GM12874 (cell line): Measurements from ENCODE around the gene SHISAL2B.

Experiments
- CTCF ChIP-seq: IDR thresholded peaks from 2 replicates; pipeline ENCODE4 v1.5.1; 2011; ENCODE audit warnings: low read depth, mild to moderate bottlenecking, control low read depth, low read length, moderate library complexity; ENCODE audit not compliant: insufficient read depth

SHISAL2B gene

GRCh38 chr5:64754066-64754465 is 63.8 kb downstream of the SHISAL2B start:
- TF ChIP-seq CTCF = no peak

DNA sequence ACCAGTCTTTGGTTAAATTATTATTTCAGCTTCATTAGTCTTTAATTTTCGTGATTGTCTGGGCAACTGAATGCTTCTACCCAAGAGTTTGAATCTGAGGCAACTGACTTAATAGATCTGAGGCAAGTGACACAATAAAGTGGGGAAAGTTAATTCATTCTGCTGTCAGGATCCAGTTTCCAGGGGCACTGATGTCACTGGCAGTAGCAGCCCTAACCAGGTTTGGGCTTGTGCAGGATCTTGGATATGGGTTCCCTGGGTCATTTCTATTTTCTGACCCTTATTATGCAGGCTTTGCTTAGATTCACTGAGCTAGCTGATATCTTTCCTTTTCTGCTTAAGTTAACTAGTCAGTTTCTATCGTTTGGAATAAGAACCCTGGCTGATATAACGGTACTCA is 68.6 kb downstream of the SHISAL2B start:
- TF ChIP-seq CTCF = no peak

DNA sequence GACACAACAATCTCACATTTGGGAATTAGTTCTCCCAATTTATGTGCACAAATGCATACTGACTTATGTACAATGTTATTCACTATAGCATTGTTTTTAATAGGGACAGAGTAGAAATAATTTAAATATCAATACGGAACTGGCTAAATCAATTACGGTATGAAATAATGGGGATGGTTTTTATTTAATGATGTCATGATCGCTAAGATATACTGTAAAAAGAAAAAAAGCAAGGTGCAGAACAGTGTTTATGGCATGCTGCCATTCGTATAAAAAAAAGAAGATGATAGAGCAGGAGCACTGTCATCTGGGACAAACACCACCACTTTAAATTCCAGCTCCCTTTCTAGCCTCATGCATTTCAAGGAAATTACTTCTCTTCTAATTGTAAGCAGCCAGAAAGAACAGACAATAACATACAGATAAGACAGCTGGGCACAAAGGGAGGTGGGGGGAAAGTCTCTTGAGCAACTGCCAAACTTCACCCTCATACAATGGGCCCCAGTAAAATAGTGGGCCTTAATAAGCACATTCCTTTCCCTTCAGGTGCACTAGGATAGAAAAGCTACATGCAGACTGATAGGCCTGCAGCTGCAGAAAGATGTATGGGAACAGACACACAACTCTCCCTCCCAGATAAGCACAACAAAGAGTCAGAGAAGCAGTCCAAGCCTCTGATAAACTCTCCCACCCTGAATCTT is 69.8 kb downstream of the SHISAL2B start:
- TF ChIP-seq CTCF = no peak

GRCh38 chr5:64763948-64764503 is 73.7 kb downstream of the SHISAL2B start:
- no peak for TF ChIP-seq CTCF

GRCh38 chr5:64765804-64766504 is 75.7 kb downstream of the SHISAL2B start:
- TF ChIP-seq CTCF = no peak

DNA sequence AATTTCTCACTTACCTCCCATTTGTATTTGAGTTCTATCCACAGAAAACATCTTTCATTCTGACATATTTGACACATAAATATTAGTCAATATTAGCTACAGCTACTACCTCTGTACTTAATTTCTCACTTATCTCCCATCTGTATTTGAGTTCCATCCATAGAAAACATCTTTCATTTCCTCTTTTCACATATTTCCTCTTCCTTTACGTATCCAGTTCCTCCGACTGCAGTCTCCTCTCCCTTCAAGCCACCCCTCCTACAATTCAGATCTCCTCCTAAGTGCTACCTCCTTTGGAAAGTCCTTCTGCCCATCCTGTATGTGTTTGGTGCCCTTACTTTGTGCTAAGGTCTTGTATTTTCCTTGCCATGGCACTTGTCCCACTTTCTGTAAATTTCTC is 76.6 kb downstream of the SHISAL2B start:
- no peak for TF ChIP-seq CTCF
